Measurements from ENCODE around the gene EMC9. TPM values are rescaled to one million over a fixed set of nuclear protein-coding genes. Genes with fewer than 3 reads are reported as not detected.

EMC9 gene
- total RNA-seq, 1 experiment from 2014 or later: 49.2 TPM

DNA sequence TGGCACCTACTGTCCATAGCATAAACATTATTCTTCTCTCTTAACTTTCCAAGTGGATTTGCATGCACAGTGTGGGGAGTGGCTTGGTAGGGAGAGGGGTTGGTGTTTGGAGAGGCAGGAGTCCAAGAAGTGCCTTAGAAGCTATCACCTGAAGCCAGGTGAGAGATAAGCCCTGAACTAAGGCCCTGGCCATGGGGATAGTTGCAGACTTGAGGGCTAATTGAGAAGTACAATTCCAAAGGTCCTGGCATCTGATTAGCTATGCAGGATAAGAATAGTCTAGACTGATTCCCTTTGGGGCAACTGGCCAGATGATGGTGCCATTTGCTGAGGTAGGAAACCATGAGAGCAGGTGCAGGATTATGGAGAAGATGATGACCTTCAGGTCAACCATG lies 49.3 kb downstream of the EMC9 start:
- Mint-ChIP-seq H3K27me3 (ENCODE audit: insufficient read depth, unreplicated experiment) (no peaks in the 10 kb centered on the region), H3K36me3 (ENCODE audit: insufficient read depth, unreplicated experiment) (peaks cover 16% of the 10 kb centered on the region), H3K9me3 (ENCODE audit: unreplicated experiment) (no peaks in the 10 kb centered on the region), H3K4me1 (ENCODE audit: insufficient read depth, unreplicated experiment) (peaks cover 19% of the 10 kb centered on the region), H3K4me3 (ENCODE audit: unreplicated experiment) (no peak overlapping the region), H3K27ac (ENCODE audit: low read depth, unreplicated experiment) (no peak overlapping the region)
- no peak for DNase-seq (ENCODE audit: unreplicated experiment)
- ChIA-PET CTCF (interaction anchor here (0.7 to 11.2 kb wide), 13 partner anchors 11 to 460 kb away, joined by 3 to 272 read pairs (median 6); partner anchors contain the start of genes DCAF11 and DHRS4L2), POLR2A (interaction anchor here (0.6 to 6.4 kb wide), 8 partner anchors 16 to 593 kb away, joined by 3 to 90 read pairs (median 4); partner anchors contain the start of genes DCAF11, LTB4R2, NRL and RNF31)
- TF ChIP-seq, protein P1, sequence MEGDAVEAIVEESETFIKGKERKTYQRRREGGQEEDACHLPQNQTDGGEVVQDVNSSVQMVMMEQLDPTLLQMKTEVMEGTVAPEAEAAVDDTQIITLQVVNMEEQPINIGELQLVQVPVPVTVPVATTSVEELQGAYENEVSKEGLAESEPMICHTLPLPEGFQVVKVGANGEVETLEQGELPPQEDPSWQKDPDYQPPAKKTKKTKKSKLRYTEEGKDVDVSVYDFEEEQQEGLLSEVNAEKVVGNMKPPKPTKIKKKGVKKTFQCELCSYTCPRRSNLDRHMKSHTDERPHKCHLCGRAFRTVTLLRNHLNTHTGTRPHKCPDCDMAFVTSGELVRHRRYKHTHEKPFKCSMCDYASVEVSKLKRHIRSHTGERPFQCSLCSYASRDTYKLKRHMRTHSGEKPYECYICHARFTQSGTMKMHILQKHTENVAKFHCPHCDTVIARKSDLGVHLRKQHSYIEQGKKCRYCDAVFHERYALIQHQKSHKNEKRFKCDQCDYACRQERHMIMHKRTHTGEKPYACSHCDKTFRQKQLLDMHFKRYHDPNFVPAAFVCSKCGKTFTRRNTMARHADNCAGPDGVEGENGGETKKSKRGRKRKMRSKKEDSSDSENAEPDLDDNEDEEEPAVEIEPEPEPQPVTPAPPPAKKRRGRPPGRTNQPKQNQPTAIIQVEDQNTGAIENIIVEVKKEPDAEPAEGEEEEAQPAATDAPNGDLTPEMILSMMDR (IDR thresholded peaks at IDR 0.05; ENCODE audit: unreplicated experiment): no peak
- intact Hi-C loops (cut with micrococcal nuclease): loop anchor here (5.0 kb wide), 2 partner anchors 70 to 525 kb away; partner anchors contain the start of genes AP1G2 and IRF9
- no TSS peak for BruUV-seq (replicated peaks)

DNA sequence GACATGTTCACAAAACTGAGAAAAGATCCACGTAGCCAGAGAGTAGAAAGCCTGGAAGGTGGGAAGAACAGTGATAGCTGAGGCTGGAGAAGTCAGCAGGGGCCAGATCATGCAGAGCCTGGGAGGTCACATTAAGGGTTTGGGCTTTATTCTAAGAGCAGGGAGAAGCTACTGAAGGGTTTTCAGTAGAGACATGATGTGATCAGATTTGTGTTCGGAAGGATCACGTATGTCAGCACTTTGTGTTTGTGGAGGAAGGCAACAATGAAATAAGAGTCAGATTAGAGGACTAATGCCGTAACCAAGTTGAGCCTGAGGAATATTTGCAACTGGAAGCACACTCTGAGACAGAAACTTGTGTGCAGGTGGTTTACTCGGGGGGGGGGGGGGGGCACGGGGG lies 51.5 kb downstream of the EMC9 start:
- CTCF ChIA-PET: interaction anchor here (0.6 to 11.2 kb wide), 32 partner anchors 9 to 615 kb away, joined by 3 to 272 read pairs (median 4); partner anchors contain the start of genes DCAF11, DHRS4L2, IPO4 and IRF9
- intact Hi-C loops (cut with micrococcal nuclease): loop anchor here (1.0 to 5.0 kb wide), 4 partner anchors 32 to 523 kb away; partner anchors contain the start of genes AP1G2 and IRF9
- H3K4me1 Mint-ChIP-seq (ENCODE audit: insufficient read depth, unreplicated experiment): peaks cover 11% of the 10 kb centered on the region
- H3K4me3 Mint-ChIP-seq (ENCODE audit: unreplicated experiment): no peak overlapping the region
- POLR2A ChIA-PET: interaction anchor here (2.2 to 6.4 kb wide), 2 partner anchors 18 to 58 kb away, joined by 7 to 90 read pairs; partner anchors contain the start of gene RNF31
- no peaks in the 10 kb centered on the region for H3K27me3 Mint-ChIP-seq (ENCODE audit: insufficient read depth, unreplicated experiment)
- peaks cover 11% of the 10 kb centered on the region for H3K36me3 Mint-ChIP-seq (ENCODE audit: insufficient read depth, unreplicated experiment)
- no TSS peak for BruUV-seq (replicated peaks)
- H3K9me3 Mint-ChIP-seq (ENCODE audit: unreplicated experiment): no peaks in the 10 kb centered on the region
- DNase-seq (ENCODE audit: unreplicated experiment): no peak
- H3K27ac Mint-ChIP-seq (ENCODE audit: low read depth, unreplicated experiment): no peak overlapping the region
- TF ChIP-seq, protein P1 (IDR thresholded peaks at IDR 0.05; ENCODE audit: unreplicated experiment): no peak

Small RNA genes within 50 kb of the gene (microRNA-seq; reads per million reads assigned to microRNA genes)
- not detected for gene MIR7703

Other genes with a start within 250 kb of the EMC9 start
- 28.4 and 32.5 TPM in 2 replicates for gene DHRS4, start 187.8 kb downstream of the EMC9 start, total RNA-seq (2022)
- 18.1 and 20.8 TPM in 2 replicates for gene DHRS4L2, start 152.7 kb downstream of the EMC9 start, total RNA-seq (2022)
- 0.20 TPM in 1 of 2 replicates, not detected in the other for gene CARMIL3, start 89.6 kb downstream of the EMC9 start, total RNA-seq (2022)
- not detected in 2 replicates for gene CPNE6, start 70.0 kb downstream of the EMC9 start, total RNA-seq (2022)
- 64.7 and 112 TPM in 2 replicates for gene PCK2, start 47.3 kb downstream of the EMC9 start, total RNA-seq (2022)
- gene DCAF11, start 26.8 kb downstream of the EMC9 start, total RNA-seq (2022): 38.6 and 48.8 TPM in 2 replicates
- 1.3 and 2.1 TPM in 2 replicates for gene NRL, start 26.6 kb downstream of the EMC9 start, total RNA-seq (2022)
- 0.47 TPM in 1 of 2 replicates, not detected in the other for gene FITM1, start 10.9 kb downstream of the EMC9 start, total RNA-seq (2022)
- 126 and 135 TPM in 2 replicates for gene PSME1, start 5.4 kb downstream of the EMC9 start, total RNA-seq (2022)
- 134 and 135 TPM in 2 replicates for gene PSME2, start 5.0 kb upstream of the EMC9 start, total RNA-seq (2022)
- 62.2 and 67.4 TPM in 2 replicates for gene RNF31, start 5.9 kb upstream of the EMC9 start, total RNA-seq (2022)
- 13.6 and 23.8 TPM in 2 replicates for gene IRF9, start 19.7 kb upstream of the EMC9 start, total RNA-seq (2022)
- 6.1 and 12.1 TPM in 2 replicates for gene REC8, start 30.5 kb upstream of the EMC9 start, total RNA-seq (2022)
- 57.2 and 100 TPM in 2 replicates for gene IPO4, start 47.2 kb upstream of the EMC9 start, total RNA-seq (2022)
- 67.8 and 103 TPM in 2 replicates for gene TM9SF1, start 53.9 kb upstream of the EMC9 start, total RNA-seq (2022)
- gene TSSK4, start 64.1 kb upstream of the EMC9 start, total RNA-seq (2022): 0.68 and 1.2 TPM in 2 replicates
- gene CHMP4A, start 71.9 kb upstream of the EMC9 start, total RNA-seq (2022): 88.6 and 99.0 TPM in 2 replicates
- gene MDP1, start 74.5 kb upstream of the EMC9 start, total RNA-seq (2022): 11.0 and 20.2 TPM in 2 replicates
- 233 and 243 TPM in 2 replicates for gene NEDD8, start 90.8 kb upstream of the EMC9 start, total RNA-seq (2022)
- 77.3 and 79.9 TPM in 2 replicates for gene GMPR2, start 91.3 kb upstream of the EMC9 start, total RNA-seq (2022)
- 47.3 and 47.6 TPM in 2 replicates for gene TINF2, start 101.0 kb upstream of the EMC9 start, total RNA-seq (2022)
- gene TGM1, start 121.6 kb upstream of the EMC9 start, total RNA-seq (2022): 16.9 and 26.2 TPM in 2 replicates
- gene RABGGTA, start 130.0 kb upstream of the EMC9 start, total RNA-seq (2022): 51.7 and 75.0 TPM in 2 replicates
- gene DHRS1, start 158.2 kb upstream of the EMC9 start, total RNA-seq (2022): 29.2 and 29.7 TPM in 2 replicates
- gene NOP9, start 158.3 kb upstream of the EMC9 start, total RNA-seq (2022): 29.8 and 31.9 TPM in 2 replicates
- gene CIDEB, start 166.4 kb upstream of the EMC9 start, total RNA-seq (2022): 0.52 and 1.3 TPM in 2 replicates
- gene LTB4R2, start 168.5 kb upstream of the EMC9 start, total RNA-seq (2022): 21.7 and 23.8 TPM in 2 replicates
- 15.8 and 19.9 TPM in 2 replicates for gene LTB4R, start 169.9 kb upstream of the EMC9 start, total RNA-seq (2022)
- gene ADCY4, start 193.5 kb upstream of the EMC9 start, total RNA-seq (2022): not detected in 2 replicates
- not detected in 2 replicates for gene RIPK3, start 198.4 kb upstream of the EMC9 start, total RNA-seq (2022)
- gene NFATC4, start 226.6 kb upstream of the EMC9 start, total RNA-seq (2022): 0.23 and 1.7 TPM in 2 replicates

Data from MCF 10A (cell line).